HL-60 (cell line): ENCODE measurements around the gene RSPO4.

ENCODE experiments used
- CTCF ChIP-seq: IDR thresholded peaks from one replicate; pipeline ENCODE4 v1.5.1; 2011; ENCODE audit warnings: low read length, control low read depth, inconsistent platforms; ENCODE audit not compliant: insufficient read depth
- GABPA ChIP-seq: IDR thresholded peaks from 2 replicates; pipeline ENCODE4 v1.6.1; 2012; ENCODE audit warnings: low read depth
- SPI1 ChIP-seq: IDR thresholded peaks from 2 replicates; pipeline ENCODE4 v1.6.1; 2012; ENCODE audit warnings: low read depth, mild to moderate bottlenecking, borderline replicate concordance

- no peak for TF ChIP-seq CTCF
- TF ChIP-seq SPI1: no peak
- no peak for TF ChIP-seq GABPA
Observed at GRCh38 chr20:1012359-1013168, 10.5 kb upstream of the RSPO4 start.
